K562 (cell line): Measurements from ENCODE around the gene CDK14.

Experiments used
- CHD2 ChIP-seq: IDR thresholded peaks from 2 replicates; pipeline ENCODE4 v1.6.1; 2011; ENCODE audit warnings: low read depth, low read length
- COPS2 ChIP-seq: fragments of 450-650 bp; conservative IDR thresholded peaks from 2 replicates; pipeline ENCODE4 v1.6.1; 2016; ENCODE audit warnings: mild to moderate bottlenecking, moderate library complexity
- CTCF ChIP-seq, 3 experiments: IDR thresholded peaks in 2 of 3; conservative IDR thresholded peaks in 1 of 3; 2 replicates each; pipeline ENCODE4 v1.5.1; 2011 to 2012; ENCODE audit warnings: low read length in 3 of 3, mild to moderate bottlenecking in 3 of 3, control low read depth in 2 of 3, improper control_type of control experiment in 1 of 3, inconsistent platforms in 1 of 3, low read depth in 1 of 3, mixed read lengths in 1 of 3, moderate library complexity in 1 of 3; ENCODE audit not compliant: insufficient read depth in 2 of 3
- GATAD2A ChIP-seq: fragments of 450-650 bp; IDR thresholded peaks from 2 replicates; pipeline ENCODE4 v1.6.1; 2017
- NFXL1 ChIP-seq: fragments of 450-650 bp; formaldehyde crosslinking; IDR thresholded peaks from 2 replicates; pipeline ENCODE4 v1.4.0; 2021; ENCODE audit warnings: mild to moderate bottlenecking
- PHF20 ChIP-seq: fragments of 450-650 bp; IDR thresholded peaks from 2 replicates; pipeline ENCODE4 v1.6.1; 2018; ENCODE audit not compliant: partially characterized antibody
- TAF1 ChIP-seq: IDR thresholded peaks from 2 replicates; pipeline ENCODE4 v1.6.1; 2011; ENCODE audit warnings: mild to moderate bottlenecking, low read length, moderate library complexity; ENCODE audit not compliant: insufficient read depth, control insufficient read depth, severe bottlenecking; ENCODE audit errors: extremely low read depth
- ZFX ChIP-seq: sonication (generic); formaldehyde crosslinking; IDR thresholded peaks from 2 replicates; pipeline ENCODE4 v1.8.0; 2022; ENCODE audit warnings: mild to moderate bottlenecking, missing genetic modification reagents, moderate library complexity

DNA sequence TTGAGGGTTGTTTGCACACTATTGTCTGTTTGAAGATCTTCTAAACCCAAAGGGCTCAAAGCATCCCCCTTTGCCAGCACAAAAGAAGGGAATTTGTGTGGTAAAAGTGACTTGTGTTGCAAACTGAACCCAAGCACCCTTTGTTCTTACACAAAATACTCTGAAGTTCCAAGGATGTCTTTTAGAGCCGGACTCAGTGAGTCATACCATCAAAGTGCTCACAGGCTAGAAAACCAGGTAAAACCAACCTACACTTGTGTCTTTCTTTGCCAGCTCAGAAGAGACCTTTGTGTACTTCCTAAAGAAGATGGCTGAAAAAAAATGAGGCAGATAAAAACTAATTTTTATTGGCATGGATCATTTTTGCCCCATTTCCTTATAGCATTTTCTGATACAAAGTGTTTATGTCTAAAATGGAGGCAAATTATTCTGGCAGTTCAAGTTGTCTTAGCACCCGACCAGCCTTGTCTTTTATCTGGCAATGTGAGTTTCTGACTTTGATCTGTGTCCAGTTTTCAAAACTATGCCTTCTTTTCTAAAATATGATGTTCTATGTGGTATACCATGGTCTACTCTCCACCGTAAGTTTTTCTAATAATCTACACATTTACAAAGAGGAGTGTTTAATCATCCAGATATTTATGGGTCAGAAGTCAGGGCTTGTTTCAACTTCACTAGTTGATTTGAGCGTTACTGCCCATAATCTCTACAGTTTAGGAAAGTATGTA, 539.7 kb downstream of the CDK14 start:
- TF ChIP-seq TAF1 (no peak), COPS2 (no peak), ZFX (CRISPR knock-in tag) (no peak), CHD2 (no peak), CTCF (IDR thresholded peaks at IDR 0.05 in 2 of 3, conservative IDR thresholded peaks at IDR 0.05 in 1 of 3; ENCODE audit: insufficient read depth in 2 of 3, low read depth in 1 of 3, low read length in 3 of 3) (no peak), GATAD2A (no peak), NFXL1 (CRISPR knock-in tag) (no peak), PHF20 (no peak)
